Measurements from ENCODE around the gene PON2. TPM values are rescaled to one million over a fixed set of nuclear protein-coding genes. Genes with fewer than 3 reads are reported as not detected.

PON2 gene
- total RNA-seq, 2 experiments from 2014 or later, result 5.4 to 6.7 TPM

- no peaks in the 10 kb centered on the region for H3K27me3 Mint-ChIP-seq
- Histone ChIP-seq H3K4me1 (ENCODE audit: insufficient read depth, low read length) (no peaks in the 10 kb centered on the region), H3K27me3 (ENCODE audit: control insufficient read depth in 1 of 2, insufficient read depth in 2 of 2, low read length in 2 of 2) (no peaks in the 10 kb centered on the region), H3K36me3 (ENCODE audit: insufficient read depth, low read length) (no peaks in the 10 kb centered on the region), H3K4me3 (ENCODE audit: low read length) (no peak overlapping the region), H3K27ac (ENCODE audit: low read depth in 1 of 2, low read length in 2 of 2) (no peak overlapping the region), H3K9me3 (ENCODE audit: control insufficient read depth in 1 of 2, insufficient read depth in 1 of 2, low read length in 2 of 2) (no peaks in the 10 kb centered on the region)
- no peak overlapping the region for H3K4me3 Mint-ChIP-seq
- no peaks in the 10 kb centered on the region for H3K4me1 Mint-ChIP-seq (ENCODE audit: low read depth)
- POLR2A ChIA-PET, result no interaction called here
- H3K36me3 Mint-ChIP-seq (ENCODE audit: low read depth), result no peaks in the 10 kb centered on the region
- no peak overlapping the region for H3K27ac Mint-ChIP-seq
- H3K9me3 Mint-ChIP-seq, result no peaks in the 10 kb centered on the region
- intact Hi-C loops (cut with DNase I, micrococcal nuclease), result loop anchor here in 1 of 2 experiments (10.0 kb wide), 1 partner anchor 63 kb away; no protein-coding TSS in a partner anchor
- no peak for DNase-seq
- CTCF ChIA-PET, result no interaction called here
- TF ChIP-seq CTCF (IDR thresholded peaks at IDR 0.05), result no peak
- no peak for ATAC-seq (ENCODE audit: poor library complexity)
Observed at GRCh38 chr7:95357623-95358022, 77.2 kb downstream of the PON2 start.

Other genes with a start within 250 kb of the PON2 start
- gene PON1, start 110.5 kb downstream of the PON2 start, total RNA-seq, result not detected
- not detected for gene PON3, start 38.7 kb downstream of the PON2 start, total RNA-seq
- not detected for gene ASB4, start 50.9 kb upstream of the PON2 start, total RNA-seq
- gene PDK4, start 161.5 kb upstream of the PON2 start, total RNA-seq, result not detected

All from CD4-positive, alpha-beta T cell (primary cell).